GM18907 (cell line): Measurements from ENCODE around the gene PRICKLE1.

Experiments
- ATAC-seq: cut with Tn5 transposase; IDR thresholded peaks from one replicate; pipeline ENCODE4 v1.9.1; 2021; ENCODE audit warnings: mild to moderate bottlenecking, moderate library complexity; ENCODE audit not compliant: unreplicated experiment

Gene PRICKLE1

DNA sequence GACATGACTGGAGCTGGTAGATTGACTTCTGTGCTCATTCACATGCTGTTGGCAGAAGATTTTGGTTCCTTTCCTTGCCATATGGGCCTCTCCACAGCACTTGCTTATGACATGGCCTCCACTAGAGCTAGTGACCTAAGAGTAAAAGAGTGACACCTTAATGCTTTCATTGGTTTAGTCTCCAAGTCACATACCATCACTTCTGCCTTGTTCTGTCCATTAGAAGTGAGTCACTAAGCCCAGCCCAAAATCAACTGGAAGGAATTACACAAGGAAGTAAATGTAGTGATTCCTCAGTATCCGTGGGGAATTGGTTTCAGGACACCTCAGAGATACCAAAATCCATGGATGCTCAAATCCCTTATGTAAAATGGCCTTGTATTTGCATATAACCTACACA is 182.2 kb downstream of the PRICKLE1 start:
- no peak for ATAC-seq
